ENCODE results near the gene AFF2.

- TF ChIP-seq, protein P1, sequence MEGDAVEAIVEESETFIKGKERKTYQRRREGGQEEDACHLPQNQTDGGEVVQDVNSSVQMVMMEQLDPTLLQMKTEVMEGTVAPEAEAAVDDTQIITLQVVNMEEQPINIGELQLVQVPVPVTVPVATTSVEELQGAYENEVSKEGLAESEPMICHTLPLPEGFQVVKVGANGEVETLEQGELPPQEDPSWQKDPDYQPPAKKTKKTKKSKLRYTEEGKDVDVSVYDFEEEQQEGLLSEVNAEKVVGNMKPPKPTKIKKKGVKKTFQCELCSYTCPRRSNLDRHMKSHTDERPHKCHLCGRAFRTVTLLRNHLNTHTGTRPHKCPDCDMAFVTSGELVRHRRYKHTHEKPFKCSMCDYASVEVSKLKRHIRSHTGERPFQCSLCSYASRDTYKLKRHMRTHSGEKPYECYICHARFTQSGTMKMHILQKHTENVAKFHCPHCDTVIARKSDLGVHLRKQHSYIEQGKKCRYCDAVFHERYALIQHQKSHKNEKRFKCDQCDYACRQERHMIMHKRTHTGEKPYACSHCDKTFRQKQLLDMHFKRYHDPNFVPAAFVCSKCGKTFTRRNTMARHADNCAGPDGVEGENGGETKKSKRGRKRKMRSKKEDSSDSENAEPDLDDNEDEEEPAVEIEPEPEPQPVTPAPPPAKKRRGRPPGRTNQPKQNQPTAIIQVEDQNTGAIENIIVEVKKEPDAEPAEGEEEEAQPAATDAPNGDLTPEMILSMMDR (IDR thresholded peaks at IDR 0.05 in 4 of 5, conservative IDR thresholded peaks at IDR 0.05 in 1 of 5): no peak
- TF ChIP-seq POLR2A (IDR thresholded peaks at IDR 0.05): no peak
Observed at GRCh38 chrX:148624951-148625474, 124.6 kb downstream of the AFF2 start.
